K562 (cell line): ENCODE data around the gene UBXN11. TPM values are rescaled to one million over a fixed set of nuclear protein-coding genes. Genes with fewer than 3 reads are reported as not detected.

Experiments used
- ATAC-seq: fragments of 200-7000 bp; cut with Tn5 transposase; 3 replicates; pipeline ENCODE4 v1.9.1; 2020; ENCODE audit warnings: moderate library complexity
- BruUV-seq: library from RNA; stranded (reverse); fragments of 400-500 nt; replicated peaks from 2 replicates; lab custom pipeline; 2021; lab: Mats Ljungman, UMichigan
- CTCF ChIA-PET: fragments of 300-600 bp; formaldehyde crosslinking; extraction: SDS; loops from one replicate; lab custom pipeline; 2021; ENCODE audit warnings: low intra/inter-chr PET ratio; lab: Yijun Ruan, JAX
- POLR2A ChIA-PET: fragments of 300-600, 350-650 bp; sonication (Branson Sonifier 250); formaldehyde crosslinking; extraction: SDS; loops from one replicate; lab custom pipeline; 2021; ENCODE audit warnings: antibody characterized with exemption, inconsistent platforms; lab: Yijun Ruan, JAX
- DNase-seq, 4 experiments: peaks; one replicate each; pipeline versions ENCODE4 v3.0.0 to v3.0.0-alpha.2; 2011 to 2018; ENCODE audit warnings: low spot score in 3 of 4, mixed read lengths in 3 of 4; ENCODE audit errors: extremely low read depth in 1 of 4
- FAIRE-seq: peaks from 2 replicates; lab custom pipeline; 2011; peaks lifted over from hg19 to GRCh38; lab: Jason Lieb, UNC
- H2AFZ ChIP-seq: 2 replicates; pipeline ENCODE4 v1.6.0; 2011; ENCODE audit warnings: low read depth, low read length, control low read depth, inconsistent platforms
- H3K27ac ChIP-seq: fragments of 200-600 bp; 3 replicates; pipeline ENCODE4 v1.8.0; 2011; ENCODE audit warnings: low read depth, mild to moderate bottlenecking, control low read depth, inconsistent platforms, low read length, moderate library complexity, mixed read lengths; ENCODE audit errors: extremely low read depth
- H3K27me3 ChIP-seq, 2 experiments: fragments of 300-600 bp in 1 of 2; 2 replicates in 1 of 2; 3 replicates in 1 of 2; pipeline versions ENCODE4 v1.6.0 to v1.8.0; 2011; ENCODE audit warnings: inconsistent platforms in 2 of 2, low read length in 2 of 2, mild to moderate bottlenecking in 1 of 2, mixed read lengths in 1 of 2, moderate library complexity in 1 of 2; ENCODE audit not compliant: control insufficient read depth in 2 of 2, insufficient read depth in 2 of 2
- H3K36me3 ChIP-seq: fragments of 300-600 bp; 3 replicates; pipeline ENCODE4 v1.8.0; 2011; ENCODE audit warnings: mild to moderate bottlenecking, low read length, inconsistent platforms; ENCODE audit not compliant: control insufficient read depth, insufficient read depth
- H3K4me1 ChIP-seq, 2 experiments: fragments of 200-600 bp in 1 of 2; replicated peaks in 1 of 2; 2 replicates in 1 of 2; 3 replicates in 1 of 2; pipeline versions ENCODE4 v1.5.1 to v1.8.0; 2011; ENCODE audit warnings: inconsistent platforms in 2 of 2, low read length in 2 of 2, mild to moderate bottlenecking in 1 of 2, mixed read lengths in 1 of 2, moderate library complexity in 1 of 2; ENCODE audit not compliant: control insufficient read depth in 2 of 2, insufficient read depth in 2 of 2
- H3K4me2 ChIP-seq: 2 replicates; pipeline ENCODE4 v1.6.1; 2011; ENCODE audit warnings: low read length, control low read depth, inconsistent platforms, mixed read lengths; ENCODE audit not compliant: insufficient read depth
- H3K4me3 ChIP-seq: fragments of 200-600 bp; sonication (generic), shearing (Covaris generic); 2 replicates; pipeline ENCODE4 v1.5.1; 2016; ENCODE audit warnings: control low read depth, inconsistent platforms
- H3K79me2 ChIP-seq: fragments of 200-600 bp; 3 replicates; pipeline ENCODE4 v1.8.0; 2011; ENCODE audit warnings: low read length, inconsistent platforms; ENCODE audit not compliant: control insufficient read depth, insufficient read depth
- H3K9ac ChIP-seq, 2 experiments: 2 replicates each; pipeline versions ENCODE4 v1.6.0 to v1.6.1; 2011; ENCODE audit warnings: low read depth in 2 of 2, low read length in 2 of 2, control low read depth in 1 of 2, inconsistent platforms in 1 of 2, mild to moderate bottlenecking in 1 of 2, mixed read lengths in 1 of 2; ENCODE audit not compliant: insufficient read depth in 1 of 2
- H3K9me1 ChIP-seq: one replicate; pipeline ENCODE4 v1.6.0; 2011; ENCODE audit warnings: inconsistent platforms, mild to moderate bottlenecking, low read length, moderate library complexity; ENCODE audit not compliant: control insufficient read depth, insufficient read depth
- H3K9me3 ChIP-seq: replicated peaks from 2 replicates; pipeline ENCODE4 v1.5.1; 2011; ENCODE audit warnings: low read depth, low read length, inconsistent platforms; ENCODE audit not compliant: control insufficient read depth, insufficient read depth
- H4K20me1 ChIP-seq: replicated peaks from 2 replicates; pipeline ENCODE4 v1.6.1; 2011; ENCODE audit warnings: low read length, inconsistent platforms, mixed read lengths; ENCODE audit not compliant: control insufficient read depth, insufficient read depth
- BRD9 ChIP-seq: fragments of 450-650 bp; IDR thresholded peaks from 2 replicates; pipeline ENCODE4 v1.6.1; 2018; ENCODE audit warnings: low read depth; ENCODE audit not compliant: partially characterized antibody
- HDAC1 ChIP-seq, 2 experiments: fragments of 450-650 bp; IDR thresholded peaks; 2 replicates each; pipeline ENCODE4 v1.6.1; 2016 to 2017; ENCODE audit warnings: inconsistent platforms in 1 of 2, mild to moderate bottlenecking in 1 of 2, moderate library complexity in 1 of 2
- HEY1 ChIP-seq: fragments of 250-450 bp; sonication (Bioruptor Pico); IDR thresholded peaks from 2 replicates; pipeline ENCODE4 v1.5.0; 2020; ENCODE audit warnings: mild to moderate bottlenecking, moderate library complexity, borderline replicate concordance
- ILF3 ChIP-seq: fragments of 450-650 bp; IDR thresholded peaks from 2 replicates; pipeline ENCODE4 v1.6.1; 2018; ENCODE audit warnings: antibody characterized with exemption, mild to moderate bottlenecking, moderate library complexity, borderline replicate concordance
- KAT7 ChIP-seq: sonication (generic); formaldehyde crosslinking; IDR thresholded peaks from 2 replicates; pipeline ENCODE4 v1.8.0; 2022; ENCODE audit warnings: missing genetic modification reagents, mild to moderate bottlenecking, borderline replicate concordance
- RB1 ChIP-seq: fragments of 450-650 bp; IDR thresholded peaks from 2 replicates; pipeline ENCODE4 v1.6.1; 2017; ENCODE audit warnings: low read depth, mild to moderate bottlenecking
- ZNF143 ChIP-seq: sonication (generic); formaldehyde crosslinking; IDR thresholded peaks from 2 replicates; pipeline ENCODE4 v1.9.0; 2022; ENCODE audit warnings: mild to moderate bottlenecking, missing genetic modification reagents
- WGBS: fragments of 100-300 bp; shearing (Covaris generic); methylation state at CpG from one replicate; pipeline ENCODE4 v1.1.6; 2016; ENCODE audit warnings: low coverage, mixed read lengths; ENCODE audit not compliant: insufficient coverage; ENCODE audit errors: missing lambda C conversion rate; 5-methylcytosine and 5-hydroxymethylcytosine counted together
- in situ Hi-C: fragments of 300-500 bp; cut with MboI; formaldehyde crosslinking; loops from 4 replicates; pipeline ENCODE4 v1.15.0; 2018; ENCODE audit warnings: inconsistent platforms, mixed read lengths
- intact Hi-C: fragments of 100-400 bp; cut with micrococcal nuclease; formaldehyde crosslinking; loops from 2 replicates; pipeline ENCODE4 v1.14.2; 2022
- polyA plus RNA-seq, 8 experiments: library from polyadenylated mRNA; depleted of rRNA in 4 of 8; stranded (reverse) in 5 of 8; unstranded in 3 of 8; fragments of >200 nt; fragmentation: Nextera tagmentation in 2 of 8; fragmentation: Illumina TruSeq in 1 of 8; extraction: Ambion mirVana in 2 of 8; extraction: Trizol in 1 of 8; gene quantifications; 2 replicates each; pipeline versions ENCODE4 v1.2.1 to v1.2.3, GENCODE V29; 2011 to 2014; ENCODE audit warnings: inconsistent platforms in 1 of 8, missing spikeins in 1 of 8
- total RNA-seq, 7 experiments: library from RNA; depleted of rRNA in 6 of 7; stranded (reverse); fragments of >200 nt in 6 of 7; fragmentation: Illumina TruSeq in 2 of 7; extraction: Trizol in 2 of 7; gene quantifications; 2 replicates each; pipeline versions ENCODE4 v1.2.1 to v1.2.3, GENCODE V29; 2011 to 2021; ENCODE audit warnings: low replicate concordance in 1 of 7
- TF ChIP-seq, protein P1 (sequence below): fragments of 450-650 bp; IDR thresholded peaks from 2 replicates; pipeline ENCODE4 v1.6.1; 2014; ENCODE audit warnings: low read depth, mild to moderate bottlenecking, moderate library complexity, borderline replicate concordance
- TF ChIP-seq, protein P2 (sequence below), 2 experiments: fragments of 250-450 bp in 1 of 2; fragments of 450-650 bp in 1 of 2; sonication (Bioruptor Pico) in 1 of 2; IDR thresholded peaks; 2 replicates each; pipeline versions ENCODE4 v1.6.1 to v1.8.0; 2016 to 2021; ENCODE audit warnings: mild to moderate bottlenecking in 2 of 2, moderate library complexity in 2 of 2, missing compliant biosample characterization in 1 of 2, missing genetic modification characterization in 1 of 2
- TF ChIP-seq, protein P3 (sequence below): sonication (generic); formaldehyde crosslinking; IDR thresholded peaks from 2 replicates; pipeline ENCODE4 v1.8.0; 2022; ENCODE audit warnings: mild to moderate bottlenecking, missing genetic modification reagents
- TF ChIP-seq, protein P4 (sequence below): fragments of 450-650 bp; formaldehyde crosslinking; IDR thresholded peaks from 2 replicates; pipeline ENCODE4 v1.4.0; 2022; ENCODE audit warnings: missing genetic modification characterization
- TF ChIP-seq, protein P5 (sequence below): sonication (generic); formaldehyde crosslinking; IDR thresholded peaks from 2 replicates; pipeline ENCODE4 v1.8.1; 2022; ENCODE audit warnings: missing genetic modification reagents
- TF ChIP-seq, protein P6 (sequence below): sonication (generic); formaldehyde crosslinking; IDR thresholded peaks from 2 replicates; pipeline ENCODE4 v1.8.1; 2023; ENCODE audit warnings: mild to moderate bottlenecking, missing genetic modification reagents

UBXN11 gene
- total and polyA plus RNA-seq, 9 of the 15 experiments (the other 6 are each of a cell fraction or from before 2014, with no cell fraction given), result 0.48 to 34.3 (median 11.3) TPM

DNA sequence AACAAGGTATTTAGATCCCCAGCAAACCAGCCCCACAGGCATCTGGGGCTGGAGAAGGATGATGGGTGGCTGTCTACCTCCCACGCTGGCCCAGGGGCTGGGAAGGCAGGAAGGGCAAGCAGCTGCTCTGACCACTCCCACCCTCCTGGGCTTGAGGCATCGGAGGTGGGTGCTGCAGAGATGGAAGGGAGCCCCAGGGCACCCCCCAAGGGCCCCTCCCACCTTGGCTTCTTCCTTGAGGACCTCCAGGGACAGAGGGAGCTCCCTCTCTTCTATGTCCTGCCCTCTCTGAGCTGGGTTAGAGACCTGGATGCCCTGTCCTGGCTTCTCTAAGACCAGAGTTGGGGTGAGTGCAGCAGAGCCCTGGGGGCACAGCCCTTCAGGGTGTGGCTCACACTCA is 14.5 kb upstream of the UBXN11 start:
- ChIA-PET CTCF (interaction anchor here (0.5 to 4.4 kb wide), 6 partner anchors 35 to 232 kb away, joined by 3 to 31 read pairs (median 6); no protein-coding TSS in a partner anchor), POLR2A (interaction anchor here (0.6 to 2.8 kb wide), 11 partner anchors 10 to 150 kb away, joined by 3 to 19 read pairs (median 4); partner anchors contain the start of gene SH3BGRL3)
- no TSS peak for BruUV-seq
- Histone ChIP-seq H3K27me3 (no peaks in the 10 kb centered on the region), H3K9me3 (no peaks in the 10 kb centered on the region), H3K79me2 (peaks cover 2% of the 10 kb centered on the region; the same call in 1 of the 3 replicates), H2AFZ (no peak overlapping the region), H3K27ac (no peak overlapping the region), H4K20me1 (no peaks in the 10 kb centered on the region), H3K4me3 (no peak overlapping the region), H3K4me2 (no peak overlapping the region), H3K36me3 (peaks cover 19% of the 10 kb centered on the region; the same call in 2 of the 3 replicates), H3K4me1 (peaks cover 45 to 55% of the 10 kb centered on the region in 2 experiments), H3K9ac (peak overlapping the region in 1 of 2 experiments; percentile 65; a peak in 2 of 4 replicates), H3K9me1 (no peaks in the 10 kb centered on the region)
- ATAC-seq (peak; percentile 3), DNase-seq (no peak), FAIRE-seq (no peak)
- in situ Hi-C loops, result loop anchor here (5.0 kb wide), 1 partner anchor 34 kb away; no protein-coding TSS in a partner anchor
- WGBS, result 59% methylated on average over 2 of the region's 2 CpGs
- intact Hi-C loops, result loop anchor here (1.0 to 5.0 kb wide), 6 partner anchors 36 to 209 kb away; partner anchors contain the start of genes CATSPER4 and PDIK1L
- TF ChIP-seq KAT7 (CRISPR knock-in tag) (no peak), RB1 (0 out of 2 replicates have a peak, but pooled peaks have one; percentile 32), BRD9 (no peak), HEY1 (CRISPR knock-in tag) (no peak), ZNF143 (peak; percentile 12; the same call in 1 of the 2 replicates), ILF3 (no peak), HDAC1 (IDR thresholded peaks at IDR 0.05) (no peak)
- TF ChIP-seq, protein P1, sequence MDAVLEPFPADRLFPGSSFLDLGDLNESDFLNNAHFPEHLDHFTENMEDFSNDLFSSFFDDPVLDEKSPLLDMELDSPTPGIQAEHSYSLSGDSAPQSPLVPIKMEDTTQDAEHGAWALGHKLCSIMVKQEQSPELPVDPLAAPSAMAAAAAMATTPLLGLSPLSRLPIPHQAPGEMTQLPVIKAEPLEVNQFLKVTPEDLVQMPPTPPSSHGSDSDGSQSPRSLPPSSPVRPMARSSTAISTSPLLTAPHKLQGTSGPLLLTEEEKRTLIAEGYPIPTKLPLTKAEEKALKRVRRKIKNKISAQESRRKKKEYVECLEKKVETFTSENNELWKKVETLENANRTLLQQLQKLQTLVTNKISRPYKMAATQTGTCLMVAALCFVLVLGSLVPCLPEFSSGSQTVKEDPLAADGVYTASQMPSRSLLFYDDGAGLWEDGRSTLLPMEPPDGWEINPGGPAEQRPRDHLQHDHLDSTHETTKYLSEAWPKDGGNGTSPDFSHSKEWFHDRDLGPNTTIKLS, result no peak
- TF ChIP-seq, protein P2, sequence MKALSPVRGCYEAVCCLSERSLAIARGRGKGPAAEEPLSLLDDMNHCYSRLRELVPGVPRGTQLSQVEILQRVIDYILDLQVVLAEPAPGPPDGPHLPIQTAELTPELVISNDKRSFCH (CRISPR knock-in tag; IDR thresholded peaks at IDR 0.05), result no peak
- TF ChIP-seq, protein P2 (tag; IDR thresholded peaks at IDR 0.05), result no peak
- TF ChIP-seq, protein P3, sequence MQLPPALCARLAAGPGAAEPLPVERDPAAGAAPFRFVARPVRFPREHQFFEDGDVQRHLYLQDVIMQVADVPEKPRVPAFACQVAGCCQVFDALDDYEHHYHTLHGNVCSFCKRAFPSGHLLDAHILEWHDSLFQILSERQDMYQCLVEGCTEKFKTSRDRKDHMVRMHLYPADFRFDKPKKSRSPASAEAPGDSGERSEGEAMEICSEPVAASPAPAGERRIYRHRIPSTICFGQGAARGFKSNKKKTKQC (CRISPR knock-in tag), result no peak
- TF ChIP-seq, protein P4, sequence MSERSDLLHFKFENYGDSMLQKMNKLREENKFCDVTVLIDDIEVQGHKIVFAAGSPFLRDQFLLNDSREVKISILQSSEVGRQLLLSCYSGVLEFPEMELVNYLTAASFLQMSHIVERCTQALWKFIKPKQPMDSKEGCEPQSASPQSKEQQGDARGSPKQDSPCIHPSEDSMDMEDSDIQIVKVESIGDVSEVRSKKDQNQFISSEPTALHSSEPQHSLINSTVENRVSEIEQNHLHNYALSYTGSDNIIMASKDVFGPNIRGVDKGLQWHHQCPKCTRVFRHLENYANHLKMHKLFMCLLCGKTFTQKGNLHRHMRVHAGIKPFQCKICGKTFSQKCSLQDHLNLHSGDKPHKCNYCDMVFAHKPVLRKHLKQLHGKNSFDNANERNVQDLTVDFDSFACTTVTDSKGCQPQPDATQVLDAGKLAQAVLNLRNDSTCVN (CRISPR knock-in tag), result no peak
- TF ChIP-seq, protein P5, sequence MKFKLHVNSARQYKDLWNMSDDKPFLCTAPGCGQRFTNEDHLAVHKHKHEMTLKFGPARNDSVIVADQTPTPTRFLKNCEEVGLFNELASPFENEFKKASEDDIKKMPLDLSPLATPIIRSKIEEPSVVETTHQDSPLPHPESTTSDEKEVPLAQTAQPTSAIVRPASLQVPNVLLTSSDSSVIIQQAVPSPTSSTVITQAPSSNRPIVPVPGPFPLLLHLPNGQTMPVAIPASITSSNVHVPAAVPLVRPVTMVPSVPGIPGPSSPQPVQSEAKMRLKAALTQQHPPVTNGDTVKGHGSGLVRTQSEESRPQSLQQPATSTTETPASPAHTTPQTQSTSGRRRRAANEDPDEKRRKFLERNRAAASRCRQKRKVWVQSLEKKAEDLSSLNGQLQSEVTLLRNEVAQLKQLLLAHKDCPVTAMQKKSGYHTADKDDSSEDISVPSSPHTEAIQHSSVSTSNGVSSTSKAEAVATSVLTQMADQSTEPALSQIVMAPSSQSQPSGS (CRISPR knock-in tag), result no peak
- TF ChIP-seq, protein P6, sequence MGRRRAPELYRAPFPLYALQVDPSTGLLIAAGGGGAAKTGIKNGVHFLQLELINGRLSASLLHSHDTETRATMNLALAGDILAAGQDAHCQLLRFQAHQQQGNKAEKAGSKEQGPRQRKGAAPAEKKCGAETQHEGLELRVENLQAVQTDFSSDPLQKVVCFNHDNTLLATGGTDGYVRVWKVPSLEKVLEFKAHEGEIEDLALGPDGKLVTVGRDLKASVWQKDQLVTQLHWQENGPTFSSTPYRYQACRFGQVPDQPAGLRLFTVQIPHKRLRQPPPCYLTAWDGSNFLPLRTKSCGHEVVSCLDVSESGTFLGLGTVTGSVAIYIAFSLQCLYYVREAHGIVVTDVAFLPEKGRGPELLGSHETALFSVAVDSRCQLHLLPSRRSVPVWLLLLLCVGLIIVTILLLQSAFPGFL (CRISPR knock-in tag), result no peak
